B cell (primary cell): ENCODE results near the gene G2E3. TPM values are rescaled to one million over a fixed set of nuclear protein-coding genes. Genes with fewer than 3 reads are reported as not detected.

ENCODE experiments used
- ATAC-seq: fragments of 200-7000 bp; cut with Tn5 transposase; one replicate; pipeline ENCODE4 v1.10.0; 2021; ENCODE audit warnings: low read depth, mild to moderate bottlenecking, moderate number of reproducible peaks, moderate library complexity
- CTCF ChIA-PET: fragments of 350-600 bp; sonication (Branson Sonifier 250); formaldehyde crosslinking; loops from one replicate; lab custom pipeline; 2021; ENCODE audit warnings: antibody characterized with exemption, inconsistent platforms; lab: Charles Lee
- POLR2A ChIA-PET: fragments of 350-600 bp; sonication (Branson Sonifier 250); formaldehyde crosslinking; loops from one replicate; lab custom pipeline; 2021; ENCODE audit warnings: antibody characterized with exemption; lab: Charles Lee
- DNase-seq: peaks from one replicate; pipeline ENCODE4 v3.0.0; 2013
- H2AFZ ChIP-seq: 2 replicates; pipeline ENCODE4 v1.6.1; 2012; ENCODE audit warnings: mild to moderate bottlenecking, low read depth, low read length; ENCODE audit not compliant: insufficient read depth, poor library complexity, severe bottlenecking
- H3K27ac ChIP-seq, 2 donors: 1 replicate in 1 of 2; 2 replicates in 1 of 2; pipeline ENCODE4 v1.5.1; 2012 to 2013; ENCODE audit warnings: low read length in 2 of 2, mild to moderate bottlenecking in 2 of 2, moderate library complexity in 1 of 2
- H3K27me3 ChIP-seq, 4 experiments: fragments of 200-600 bp in 1 of 4; sonication (generic) in 1 of 4; replicated peaks in 1 of 4; 1 replicate in 2 of 4; 2 replicates in 2 of 4; pipeline versions ENCODE4 v1.6.1 to v1.7.0; 2013 to 2016; ENCODE audit warnings: low read length in 3 of 4, mild to moderate bottlenecking in 2 of 4, mixed read lengths in 1 of 4, moderate library complexity in 1 of 4; ENCODE audit not compliant: insufficient read depth in 4 of 4, control insufficient read depth in 3 of 4; ENCODE audit errors: control extremely low read depth in 1 of 4
- H3K36me3 ChIP-seq, 2 experiments: replicated peaks in 1 of 2; 1 replicate in 1 of 2; 2 replicates in 1 of 2; pipeline versions ENCODE4 v1.6.1 to v1.7.1; 2013; ENCODE audit warnings: low read length in 1 of 2; ENCODE audit not compliant: insufficient read depth in 2 of 2, control insufficient read depth in 1 of 2; ENCODE audit errors: control extremely low read depth in 1 of 2, extremely low read depth in 1 of 2
- H3K4me1 ChIP-seq, 2 donors: fragments of 200-600 bp in 1 of 2; sonication (generic) in 1 of 2; 1 replicate in 1 of 2; 2 replicates in 1 of 2; pipeline versions ENCODE4 v1.5.1 to v1.6.1; 2013 to 2017; ENCODE audit warnings: low read length in 2 of 2; ENCODE audit not compliant: control insufficient read depth in 2 of 2, insufficient read depth in 2 of 2
- H3K4me2 ChIP-seq: replicated peaks from 2 replicates; pipeline ENCODE3; 2012; ENCODE audit warnings: mild to moderate bottlenecking, low read depth, low read length; ENCODE audit not compliant: poor library complexity, severe bottlenecking
- H3K4me3 ChIP-seq, 5 experiments: fragments of 200-600 bp in 1 of 5; sonication (generic) in 1 of 5; 1 replicate in 3 of 5; 2 replicates in 2 of 5; pipeline versions ENCODE4 v1.5.1 to v1.7.0; 2011 to 2016; ENCODE audit warnings: low read length in 4 of 5, mild to moderate bottlenecking in 4 of 5, low read depth in 2 of 5, control low read depth in 1 of 5, moderate library complexity in 1 of 5; ENCODE audit not compliant: insufficient read depth in 1 of 5; ENCODE audit errors: control extremely low read depth in 1 of 5, extremely low read depth in 1 of 5
- H3K79me2 ChIP-seq: fragments of 200-600 bp; sonication (generic); one replicate; pipeline ENCODE4 v1.6.0; 2016; ENCODE audit warnings: low read length; ENCODE audit not compliant: control insufficient read depth, insufficient read depth
- H3K9ac ChIP-seq: fragments of 200-600 bp; sonication (generic); 2 replicates; pipeline ENCODE4 v1.6.1; 2017; ENCODE audit warnings: mild to moderate bottlenecking, low read length, moderate library complexity
- H3K9me3 ChIP-seq, 3 donors: one replicate each; pipeline versions ENCODE4 v1.6.1 to v1.7.1; 2013; ENCODE audit warnings: low read length in 2 of 3; ENCODE audit not compliant: control insufficient read depth in 2 of 3, insufficient read depth in 1 of 3; ENCODE audit errors: control extremely low read depth in 1 of 3
- H4K20me1 ChIP-seq: 2 replicates; pipeline ENCODE4 v1.6.0; 2012; ENCODE audit warnings: mild to moderate bottlenecking, low read length; ENCODE audit not compliant: insufficient read depth, control insufficient read depth, poor library complexity, severe bottlenecking
- H3K27ac Mint-ChIP-seq: one replicate; pipeline ENCODE4 v1.8.0; 2021; ENCODE audit warnings: mixed read lengths
- H3K27me3 Mint-ChIP-seq: one replicate; pipeline ENCODE4 v1.8.0; 2021; ENCODE audit warnings: mixed read lengths
- H3K4me1 Mint-ChIP-seq: one replicate; pipeline ENCODE4 v1.8.0; 2021; ENCODE audit warnings: mixed read lengths
- H3K4me3 Mint-ChIP-seq: one replicate; pipeline ENCODE4 v1.8.0; 2021; ENCODE audit warnings: mixed read lengths
- H3K9me3 Mint-ChIP-seq: one replicate; pipeline ENCODE4 v1.8.0; 2022; ENCODE audit warnings: mixed read lengths; ENCODE audit not compliant: insufficient read depth
- CTCF ChIP-seq: fragments of 200-600 bp; IDR thresholded peaks from one replicate; pipeline ENCODE4 v1.8.0; 2022; ENCODE audit warnings: antibody characterized with exemption, mild to moderate bottlenecking
- EZH2 ChIP-seq: IDR thresholded peaks from 2 replicates; pipeline ENCODE4 v1.6.1; 2012; ENCODE audit warnings: borderline replicate concordance, low read depth, mild to moderate bottlenecking, moderate library complexity, low read length; ENCODE audit not compliant: insufficient read depth, poor library complexity, severe bottlenecking
- WGBS: methylation state at CpG from one replicate; pipeline ENCODE4 v1.1.5; 2013; ENCODE audit warnings: missing lambda C conversion rate; ENCODE audit not compliant: insufficient coverage; 5-methylcytosine and 5-hydroxymethylcytosine counted together
- intact Hi-C: fragments of 100-400 bp; cut with micrococcal nuclease; formaldehyde crosslinking; loops from one replicate; pipeline ENCODE4 v1.10.0; 2022
- polyA plus RNA-seq: library from polyadenylated mRNA; depleted of rRNA; stranded (reverse); fragments of >200 nt; gene quantifications from 2 replicates; pipeline ENCODE4 v1.2.3, GENCODE V29; 2012
- total RNA-seq, 2 donors: library from RNA; stranded (reverse); fragments of 120-200 nt in 1 of 2; gene quantifications; 1 replicate in 1 of 2; 2 replicates in 1 of 2; pipeline versions ENCODE4 v1.2.3 to v1.2.4, GENCODE V29; 2013 to 2022

Gene G2E3
- total and polyA plus RNA-seq, 2 donors (not counting 1 experiment from before 2014, with no cell fraction given), result 6.2 to 29.2 TPM

DNA sequence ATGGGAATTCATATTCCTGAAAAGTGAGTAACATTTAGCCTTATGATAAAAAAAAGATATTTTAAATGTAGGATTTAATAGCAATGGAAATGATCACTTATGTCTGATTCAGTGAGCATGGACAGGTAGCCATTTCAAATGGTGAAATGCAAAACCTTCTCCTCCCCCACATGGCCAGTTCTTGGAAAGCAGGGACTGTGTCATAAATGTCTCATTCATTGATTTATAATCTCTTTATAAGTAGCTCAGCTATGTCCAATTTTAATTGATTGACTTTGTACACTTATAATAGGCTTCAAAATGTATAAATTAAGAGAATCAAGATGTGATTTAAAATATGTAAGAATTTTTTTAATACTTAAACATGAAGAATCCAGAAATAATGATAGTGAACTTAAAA, 38.5 kb downstream of the G2E3 start:
- ChIA-PET CTCF (no interaction called here), POLR2A (no interaction called here)
- TF ChIP-seq EZH2 (no peak), CTCF (no peak)
- no peaks in the 10 kb centered on the region for H3K27me3 ChIP-seq
- no peaks in the 10 kb centered on the region for H3K9me3 ChIP-seq
- no peaks in the 10 kb centered on the region for H4K20me1 ChIP-seq
- H2AFZ ChIP-seq, result no peak overlapping the region
- ATAC-seq (no peak), DNase-seq (no peak)
- no peak overlapping the region for H3K27ac ChIP-seq
- no peak overlapping the region for H3K4me3 Mint-ChIP-seq
- intact Hi-C loops, result no loop called here
- H3K79me2 ChIP-seq, result no peaks in the 10 kb centered on the region
- peaks cover 1 to 41% of the 10 kb centered on the region in 2 experiments for H3K36me3 ChIP-seq
- H3K4me3 ChIP-seq, result no peak overlapping the region
- H3K4me2 ChIP-seq, result no peak overlapping the region
- no peaks in the 10 kb centered on the region for H3K4me1 Mint-ChIP-seq
- no peaks in the 10 kb centered on the region for H3K9me3 Mint-ChIP-seq
- no peak overlapping the region for H3K9ac ChIP-seq
- no peaks in the 10 kb centered on the region for H3K4me1 ChIP-seq
- no peaks in the 10 kb centered on the region for H3K27me3 Mint-ChIP-seq
- no peak overlapping the region for H3K27ac Mint-ChIP-seq

- intact Hi-C loops, result no loop called here
- Histone ChIP-seq H4K20me1 (no peaks in the 10 kb centered on the region), H3K36me3 (peaks cover 1 to 50% of the 10 kb centered on the region in 2 experiments), H3K9me3 (no peaks in the 10 kb centered on the region), H3K4me3 (no peak overlapping the region), H3K27me3 (no peaks in the 10 kb centered on the region), H3K27ac (no peak overlapping the region), H2AFZ (no peak overlapping the region), H3K4me1 (no peaks in the 10 kb centered on the region), H3K9ac (no peak overlapping the region), H3K4me2 (no peak overlapping the region), H3K79me2 (no peaks in the 10 kb centered on the region)
- ATAC-seq (no peak), DNase-seq (no peak)
- Mint-ChIP-seq H3K4me3 (no peak overlapping the region), H3K9me3 (no peaks in the 10 kb centered on the region), H3K27me3 (no peaks in the 10 kb centered on the region), H3K27ac (peak overlapping the region; percentile 26), H3K4me1 (no peaks in the 10 kb centered on the region)
- ChIA-PET POLR2A (no interaction called here), CTCF (no interaction called here)
- TF ChIP-seq CTCF (no peak), EZH2 (no peak)
- no CpG with 5 or more reads among the region's 8 CpGs for WGBS
These were observed 42.3 kb downstream of the G2E3 start for GRCh38 chr14:30600922-30601918.
